HG03469 (cell line): ENCODE measurements around the gene CARD9.
"Not testable (repeated sequence)": the region's sequence is repeated elsewhere in the genome, so short reads cannot be mapped to it uniquely, and the experiment has no call there.

Source experiments
- ATAC-seq: cut with Tn5 transposase; IDR thresholded peaks from one replicate; pipeline ENCODE4 v1.9.1; 2021; ENCODE audit warnings: mild to moderate bottlenecking, moderate library complexity, moderate number of reproducible peaks; ENCODE audit not compliant: unreplicated experiment

Gene CARD9

GRCh38 chr9:136373300-136374182 is at the start of gene CARD9:
Gene CARD9 (minus strand): TSS chr9:136373669. CDS start chr9:136372078, 1,591 bp downstream.
- no peak for ATAC-seq

GRCh38 chr9:136422876-136423275 is 49.4 kb upstream of the CARD9 start:
- ATAC-seq = no peak

GRCh38 chr9:136421791-136422190 is 48.3 kb upstream of the CARD9 start:
- no peak for ATAC-seq

- ATAC-seq = no peak
Observed at GRCh38 chr9:136419092-136419420, 45.6 kb upstream of the CARD9 start.

GRCh38 chr9:136418182-136419091 is 45.0 kb upstream of the CARD9 start:
- ATAC-seq = no peak

GRCh38 chr9:136416914-136417313 is 43.4 kb upstream of the CARD9 start:
- ATAC-seq = no peak

- no peak for ATAC-seq
Observed at GRCh38 chr9:136416427-136416826, 43.0 kb upstream of the CARD9 start.

GRCh38 chr9:136412962-136413361 is 39.5 kb upstream of the CARD9 start:
- no peak for ATAC-seq

- ATAC-seq = no peak
Observed at GRCh38 chr9:136411378-136411777, 37.9 kb upstream of the CARD9 start.

- ATAC-seq = peak; percentile 83
Observed at GRCh38 chr9:136410500-136411287, 37.2 kb upstream of the CARD9 start, which contains the start of the genes ENTR1 and PMPCA. Gene ENTR1 (minus strand): TSS chr9:136410614. CDS start chr9:136410397, 217 bp downstream. Gene PMPCA (plus strand): TSS chr9:136410658. CDS start chr9:136410669, 11 bp downstream.

GRCh38 chr9:136409557-136410455 is 36.3 kb upstream of the CARD9 start:
- no peak for ATAC-seq

GRCh38 chr9:136407911-136408310 is 34.4 kb upstream of the CARD9 start:
- no peak for ATAC-seq

- ATAC-seq = not testable (repeated sequence)
Observed at GRCh38 chr9:136407061-136407460, 33.6 kb upstream of the CARD9 start.

- not testable (repeated sequence) for ATAC-seq
Observed at GRCh38 chr9:136405904-136406303, 32.4 kb upstream of the CARD9 start.

- ATAC-seq = no peak
Observed at GRCh38 chr9:136405481-136405880, 32.0 kb upstream of the CARD9 start.

GRCh38 chr9:136404801-136405136 is 31.3 kb upstream of the CARD9 start:
- ATAC-seq = no peak

GRCh38 chr9:136403915-136404800 is 30.7 kb upstream of the CARD9 start:
- no peak for ATAC-seq

GRCh38 chr9:136403538-136403914 is 30.1 kb upstream of the CARD9 start:
- no peak for ATAC-seq

- ATAC-seq = no peak
Observed at GRCh38 chr9:136402067-136402466, 28.6 kb upstream of the CARD9 start.
